Testis (tissue), 3 donors: Measurements from ENCODE around the gene SCNM1. TPM values are rescaled to one million over a fixed set of nuclear protein-coding genes. Genes with fewer than 3 reads are reported as not detected.

Experiments used
- DNase-seq: peaks from one replicate; pipeline ENCODE4 v3.0.0-alpha.2; 2019
- H3K27ac ChIP-seq, 2 donors: fragments of 200-600 bp; sonication (generic); one replicate each; pipeline ENCODE4 v1.5.1; 2019
- H3K27me3 ChIP-seq: fragments of 200-600 bp; sonication (generic); one replicate; pipeline ENCODE4 v1.5.1; 2019
- H3K36me3 ChIP-seq: fragments of 200-600 bp; sonication (generic); one replicate; pipeline ENCODE4 v1.5.1; 2017; ENCODE audit warnings: low read depth; ENCODE audit errors: missing control alignments
- H3K4me1 ChIP-seq: fragments of 200-600 bp; sonication (generic); one replicate; pipeline ENCODE4 v1.5.1; 2019
- H3K4me3 ChIP-seq, 2 donors: fragments of 200-600 bp; sonication (generic); one replicate each; pipeline ENCODE4 v1.5.1; 2017 to 2019
- H3K9me3 ChIP-seq: fragments of 200-600 bp; sonication (generic); one replicate; pipeline ENCODE4 v1.5.1; 2017
- CTCF ChIP-seq, 3 experiments: fragments of 450-650 bp in 2 of 3; fragments of 200-600 bp in 1 of 3; sonication (generic) in 1 of 3; IDR thresholded peaks; one replicate each; pipeline ENCODE4 v1.5.1; 2016 to 2019; ENCODE audit warnings: antibody characterized with exemption in 3 of 3, mild to moderate bottlenecking in 2 of 3, moderate library complexity in 1 of 3
- POLR2A ChIP-seq: fragments of 450-650 bp; IDR thresholded peaks from one replicate; pipeline ENCODE4 v1.6.1; 2017; ENCODE audit warnings: antibody characterized with exemption, mild to moderate bottlenecking, moderate library complexity
- WGBS, 2 donors: methylation state at CpG; one replicate each; pipeline ENCODE4 v1.1.5; 2018; 5-methylcytosine and 5-hydroxymethylcytosine counted together
- intact Hi-C: fragments of 100-400 bp; cut with DNase I; formaldehyde crosslinking; loops from one replicate; pipeline ENCODE4 v1.15.1; 2023; ENCODE audit warnings: low total_unique reads
- polyA plus RNA-seq: library from polyadenylated mRNA; stranded (reverse); fragments of 350-450 nt; fragmentation: Illumina TruSeq; extraction: RNeasy Lipid Tissue Mini Kit (QIAGEN cat#74804); gene quantifications from one replicate; pipeline ENCODE4 v1.2.3, GENCODE V29; 2014; ENCODE audit warnings: low read depth, low replicate concordance; ENCODE audit not compliant: insufficient read depth
- total RNA-seq, 2 donors: library from RNA; depleted of rRNA; stranded (reverse); fragments of >200 nt; gene quantifications; one replicate each; pipeline ENCODE4 v1.2.3, GENCODE V29; 2016

The SCNM1 gene
- total and polyA plus RNA-seq, 3 donors from 2014 or later: 27.5 to 46.0 (median 31.7) TPM

- intact Hi-C loops: no loop called here
- H3K9me3 ChIP-seq: no peaks in the 10 kb centered on the region
- peaks cover 28% of the 10 kb centered on the region for H3K4me1 ChIP-seq
- DNase-seq: no peak
- no peaks in the 10 kb centered on the region for H3K27me3 ChIP-seq
- 94 to 97% methylated on average over 7 of the region's 7 CpGs for WGBS, 2 donors
- TF ChIP-seq POLR2A: no peak
- TF ChIP-seq CTCF (IDR thresholded peaks at IDR 0.05): no peak
- no peak overlapping the region for H3K27ac ChIP-seq
- no peak overlapping the region for H3K4me3 ChIP-seq
- no peaks in the 10 kb centered on the region for H3K36me3 ChIP-seq
Measured at GRCh38 chr1:151134991-151135390, 31.0 kb upstream of the SCNM1 start.

- no peak for DNase-seq
- H3K4me1 ChIP-seq: peaks cover 20% of the 10 kb centered on the region
- no peak overlapping the region for H3K27ac ChIP-seq
- intact Hi-C loops: no loop called here
- no peak overlapping the region for H3K4me3 ChIP-seq
- H3K36me3 ChIP-seq: no peaks in the 10 kb centered on the region
- no peaks in the 10 kb centered on the region for H3K27me3 ChIP-seq
- H3K9me3 ChIP-seq: no peaks in the 10 kb centered on the region
- TF ChIP-seq CTCF (IDR thresholded peaks at IDR 0.05) (no peak), POLR2A (no peak)
- 81 to 88% methylated on average over 12 of the region's 12 CpGs for WGBS, 2 donors
Measured at GRCh38 chr1:151135433-151136385, 30.2 kb upstream of the SCNM1 start.

DNA sequence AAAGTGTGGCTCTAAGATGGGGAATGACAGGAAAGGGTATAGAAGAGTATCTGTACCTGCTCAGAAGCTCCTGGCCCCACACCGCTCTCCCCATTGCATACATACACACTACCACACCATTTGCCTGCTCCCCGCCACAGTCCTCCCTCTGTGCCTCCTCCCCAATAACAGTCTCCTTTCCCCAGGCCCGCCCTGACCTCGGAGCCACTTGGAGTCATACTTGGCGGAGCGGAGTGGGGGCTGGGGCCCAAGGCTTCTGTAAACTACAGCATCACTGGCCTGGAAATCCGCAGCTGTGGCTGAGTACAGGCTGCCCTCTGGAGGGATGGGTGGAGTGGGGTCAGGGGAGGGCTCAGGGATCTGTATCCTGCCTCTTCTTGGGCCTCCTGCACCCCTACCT is 28.2 kb upstream of the SCNM1 start:
- no peaks in the 10 kb centered on the region for H3K36me3 ChIP-seq
- H3K4me3 ChIP-seq: no peak overlapping the region
- H3K27me3 ChIP-seq: no peaks in the 10 kb centered on the region
- peaks cover 8% of the 10 kb centered on the region for H3K4me1 ChIP-seq
- H3K27ac ChIP-seq: no peak overlapping the region
- 92 to 96% methylated on average over 6 to 7 of the region's 7 CpGs for WGBS, 2 donors
- H3K9me3 ChIP-seq: no peaks in the 10 kb centered on the region
- intact Hi-C loops: no loop called here
- no peak for DNase-seq
- TF ChIP-seq CTCF (IDR thresholded peaks at IDR 0.05): no peak
- no peak for TF ChIP-seq POLR2A

GRCh38 chr1:151142411-151143056 is 23.4 kb upstream of the SCNM1 start:
- 66 to 96% methylated on average over 3 to 5 of the region's 5 CpGs for WGBS, 2 donors
- Histone ChIP-seq H3K9me3 (no peaks in the 10 kb centered on the region), H3K4me1 (peaks cover 28% of the 10 kb centered on the region), H3K4me3 (no peak overlapping the region), H3K27me3 (no peaks in the 10 kb centered on the region), H3K36me3 (no peaks in the 10 kb centered on the region), H3K27ac (no peak overlapping the region)
- DNase-seq: no peak
- no peak for TF ChIP-seq POLR2A
- no peak for TF ChIP-seq CTCF (IDR thresholded peaks at IDR 0.05)
- intact Hi-C loops: no loop called here
